Stimulated activated CD4-positive, alpha-beta T cell treated with anti-CD3 and anti-CD28 coated beads, TNF-alpha, amount 100 ng/mL, for 4 hours (primary cell): ENCODE results near the gene DVL1.
"Not testable (repeated sequence)": the region's sequence is repeated elsewhere in the genome, so short reads cannot be mapped to it uniquely, and the experiment has no call there.

Source experiments
- DNase-seq, 3 experiments: peaks; one replicate each; pipeline ENCODE4 v3.0.0-alpha.2; 2020; ENCODE audit warnings: low read depth in 3 of 3

DVL1 gene

DNA sequence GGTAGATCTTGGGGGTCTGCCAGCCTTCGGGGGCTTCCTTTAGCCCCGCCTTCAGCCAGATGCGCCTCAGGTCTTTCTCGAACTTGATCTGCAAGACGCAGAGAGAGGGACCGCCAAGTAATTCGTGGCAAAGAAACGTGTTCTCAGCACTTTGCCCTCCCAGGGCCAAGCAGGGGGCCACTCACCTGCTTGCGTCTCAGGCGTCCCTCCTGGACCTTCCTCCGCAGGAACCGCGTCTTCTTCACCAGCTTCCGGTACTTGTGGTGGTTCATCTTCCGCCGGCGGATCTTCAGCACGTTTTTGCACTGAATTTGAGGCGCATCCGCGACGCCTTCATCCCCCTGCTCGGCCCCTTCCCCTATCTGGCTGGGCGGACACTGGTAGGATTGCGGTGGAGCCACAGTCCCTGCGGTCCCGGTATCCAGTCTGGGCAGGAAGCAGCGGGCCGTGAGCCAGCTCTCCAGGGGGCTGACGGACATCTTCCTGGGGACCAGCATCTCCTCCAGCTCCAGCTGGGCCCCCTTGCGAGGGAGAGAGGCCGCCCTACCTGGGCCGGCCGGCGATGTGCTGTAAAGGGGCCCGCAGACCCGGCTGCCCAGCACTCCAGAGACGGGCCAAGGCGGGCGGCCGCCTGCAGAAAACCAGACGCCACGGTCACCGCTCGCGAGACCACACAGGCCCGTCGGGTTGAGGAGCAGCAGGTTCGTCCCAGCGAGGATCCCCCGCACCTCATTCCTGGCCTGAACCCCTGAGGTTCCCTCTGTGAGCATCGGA is 24.8 kb upstream of the DVL1 start:
- DNase-seq: no peak

DNA sequence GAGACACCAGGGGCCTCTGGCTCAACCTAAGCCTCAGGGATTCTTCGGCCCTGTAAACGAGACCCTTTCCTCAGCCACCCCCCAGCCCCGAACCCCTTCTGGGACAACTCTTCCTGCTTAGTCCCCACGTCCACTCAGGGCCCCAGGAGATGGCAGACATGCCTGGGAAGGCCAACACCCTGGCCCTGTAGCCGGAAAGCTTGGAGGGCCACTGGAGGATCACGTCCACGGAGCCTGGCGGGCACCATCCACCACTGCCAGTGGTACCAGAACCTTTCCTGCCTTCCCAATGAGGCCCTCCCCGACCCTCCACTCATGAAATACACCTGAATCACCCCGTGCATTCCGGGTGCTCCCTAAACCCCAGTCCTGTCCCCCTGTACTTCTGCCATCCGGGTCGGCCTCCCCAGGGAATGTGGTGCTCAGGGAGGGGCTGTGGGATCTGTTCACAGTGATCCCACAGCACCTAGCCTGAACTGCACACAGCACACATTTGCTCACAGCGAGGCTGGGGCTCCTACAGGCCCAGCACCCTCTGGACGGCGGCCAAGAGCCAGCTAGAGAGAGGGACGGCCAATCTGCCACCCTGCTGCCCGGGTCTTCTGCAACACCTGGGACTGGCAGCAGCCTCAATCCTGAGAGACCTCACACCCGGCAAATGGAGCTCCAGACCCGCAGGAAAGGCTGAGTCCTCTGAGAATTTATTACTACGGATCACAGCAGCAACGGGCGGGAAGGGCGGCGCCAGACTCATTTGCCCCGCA is 24.0 kb upstream of the DVL1 start:
- no peak for DNase-seq

GRCh38 chr1:1371746-1372711 is 22.8 kb upstream of the DVL1 start:
- peak; percentile 59 to 66 (median 65) for DNase-seq

DNA sequence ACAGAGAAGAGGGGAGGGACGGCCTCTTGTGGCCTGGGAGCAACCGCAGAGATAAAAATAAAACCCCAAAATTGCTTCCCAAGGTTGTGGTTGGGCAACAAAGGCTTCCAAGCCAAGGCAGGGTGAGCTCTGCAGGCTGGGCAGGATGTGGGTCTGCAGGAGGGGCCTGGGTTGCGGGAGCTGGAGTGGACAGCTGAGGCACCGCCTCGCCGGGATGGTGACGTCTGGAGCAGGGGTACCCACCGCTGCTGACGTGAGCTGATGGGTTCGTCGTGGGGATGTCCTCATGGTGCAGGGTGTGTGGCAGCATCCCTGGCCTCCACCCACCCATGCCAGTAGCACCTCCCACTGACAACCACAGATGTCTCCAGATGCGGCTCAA is 22.1 kb upstream of the DVL1 start:
- DNase-seq: no peak

- DNase-seq: no peak
These were observed 21.6 kb upstream of the DVL1 start for GRCh38 chr1:1370771-1371300.

- DNase-seq: not testable (repeated sequence)
These were observed 20.9 kb upstream of the DVL1 start for GRCh38 chr1:1370094-1370493.

DNA sequence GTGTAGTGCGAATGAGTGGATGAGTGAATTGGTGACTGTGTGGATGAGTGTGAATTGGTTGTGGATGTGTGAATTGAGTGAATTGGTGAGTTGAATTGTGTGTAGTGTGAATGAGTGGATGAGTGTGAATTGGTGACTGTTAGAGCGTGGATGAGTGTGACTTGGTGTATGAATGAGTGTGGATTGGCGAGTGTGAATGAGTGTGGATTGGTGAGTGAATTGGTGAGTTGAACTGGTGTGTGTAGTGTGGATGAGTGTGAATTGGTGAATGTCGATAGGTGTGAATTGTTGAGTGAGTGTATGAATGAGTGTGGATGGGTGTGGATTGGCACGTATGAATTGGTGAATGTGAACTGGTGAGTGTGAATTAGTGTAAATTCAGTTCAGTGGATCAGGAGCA is 18.1 kb upstream of the DVL1 start:
- no peak for DNase-seq

DNA sequence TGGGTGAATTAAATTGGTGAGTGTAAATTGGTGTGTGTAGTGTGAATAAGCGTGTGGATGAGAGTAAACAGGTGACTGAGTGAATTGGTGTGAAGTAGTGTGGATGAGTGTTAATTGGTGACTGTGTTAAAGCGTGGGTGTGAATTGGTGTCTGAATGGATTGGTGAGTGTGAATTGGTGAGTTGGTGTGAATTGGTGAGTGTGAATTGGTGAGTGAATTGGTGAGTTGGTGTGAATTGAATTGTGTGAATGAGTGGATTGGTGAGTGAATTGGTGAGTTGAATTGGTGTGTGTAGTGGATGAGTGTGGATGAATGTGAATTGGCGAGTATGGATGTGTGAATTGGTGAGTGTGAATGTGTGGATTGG is 17.5 kb upstream of the DVL1 start:
- DNase-seq: no peak

- no peak for DNase-seq
These were observed 16.9 kb upstream of the DVL1 start for GRCh38 chr1:1365875-1366698.

GRCh38 chr1:1364266-1364665 is 15.0 kb upstream of the DVL1 start:
- no peak for DNase-seq

DNA sequence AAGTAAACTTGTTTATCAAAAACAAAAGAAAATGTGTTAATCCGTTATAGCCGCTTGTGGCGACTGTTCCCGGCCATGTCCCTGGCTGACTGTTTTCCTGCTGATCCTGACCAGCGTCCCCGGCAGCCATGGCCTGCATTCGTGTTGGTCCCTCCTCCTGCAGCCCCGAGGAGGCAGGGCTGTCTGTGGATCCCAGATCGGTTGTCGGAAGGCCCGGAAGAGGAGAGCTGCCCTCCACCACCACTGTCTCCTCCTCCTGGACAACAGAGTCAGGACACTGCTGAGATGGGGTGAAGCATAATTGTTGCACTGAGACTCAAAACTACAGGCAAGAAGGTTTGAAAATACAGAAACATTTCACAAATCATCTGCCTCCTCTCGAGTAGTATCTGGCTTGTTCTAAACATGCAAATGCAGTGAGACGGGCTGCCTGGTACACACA is 12.8 kb upstream of the DVL1 start:
- DNase-seq: no peak

GRCh38 chr1:1361233-1361981 is 12.2 kb upstream of the DVL1 start:
- DNase-seq: no peak

GRCh38 chr1:1360506-1361169 is 11.4 kb upstream of the DVL1 start:
- DNase-seq: no peak

DNA sequence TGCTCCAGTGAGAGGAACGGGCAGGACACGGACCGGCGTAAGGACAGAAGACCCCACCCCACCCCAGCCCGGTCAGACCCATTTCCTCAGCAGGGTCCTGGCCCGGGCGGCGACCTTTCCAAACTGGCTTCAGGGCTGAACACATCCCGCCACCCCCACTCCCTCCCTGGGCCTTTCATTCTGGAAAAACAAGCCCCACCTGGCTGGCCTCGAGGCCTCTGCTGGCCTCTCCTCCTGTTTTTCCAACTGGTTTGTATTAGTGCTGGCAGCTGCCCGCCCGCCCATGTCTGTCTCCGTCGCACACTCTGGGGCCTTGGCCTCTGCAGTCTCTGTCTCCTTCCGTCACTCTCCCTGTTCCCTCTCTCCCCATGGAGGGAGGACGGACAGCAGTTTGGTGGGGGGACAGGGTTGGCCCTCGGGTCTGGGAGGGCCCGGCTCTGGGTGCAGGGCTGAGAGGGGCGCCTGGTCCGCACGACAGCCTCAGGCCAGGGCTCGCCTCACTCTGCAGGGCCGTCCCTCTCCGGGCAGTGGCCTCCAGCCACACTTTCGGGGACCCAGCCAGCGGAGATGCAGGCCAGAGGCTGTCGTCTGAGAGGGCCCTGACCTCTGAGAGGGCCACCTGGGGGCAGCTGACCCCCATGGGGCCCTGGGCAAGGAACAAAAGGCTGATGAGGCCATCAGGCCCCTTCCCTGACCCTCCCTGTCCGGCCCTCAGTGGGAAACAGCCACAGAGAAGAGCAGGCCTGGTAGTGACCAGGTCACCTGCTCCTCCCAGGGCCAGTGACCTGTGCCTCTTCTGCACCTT is 10.6 kb upstream of the DVL1 start:
- no peak for DNase-seq

DNA sequence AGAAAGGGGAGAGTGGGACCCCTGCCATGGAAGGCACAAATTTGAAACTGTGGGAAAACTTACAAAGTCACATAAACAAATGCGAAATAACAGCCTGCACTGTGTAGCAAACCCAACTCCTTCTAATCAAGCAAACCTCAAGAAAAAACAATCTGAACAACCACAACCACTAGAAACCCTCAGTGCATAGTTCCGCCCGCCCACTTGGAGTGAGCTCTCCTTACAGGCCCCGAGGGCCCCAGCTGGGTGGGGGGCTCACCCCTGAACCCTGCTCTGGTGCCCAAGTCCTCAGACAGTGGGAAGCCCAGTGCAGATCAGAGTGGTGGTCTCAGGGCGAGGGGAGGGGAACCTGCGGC is 10.1 kb upstream of the DVL1 start:
- DNase-seq: no peak

DNA sequence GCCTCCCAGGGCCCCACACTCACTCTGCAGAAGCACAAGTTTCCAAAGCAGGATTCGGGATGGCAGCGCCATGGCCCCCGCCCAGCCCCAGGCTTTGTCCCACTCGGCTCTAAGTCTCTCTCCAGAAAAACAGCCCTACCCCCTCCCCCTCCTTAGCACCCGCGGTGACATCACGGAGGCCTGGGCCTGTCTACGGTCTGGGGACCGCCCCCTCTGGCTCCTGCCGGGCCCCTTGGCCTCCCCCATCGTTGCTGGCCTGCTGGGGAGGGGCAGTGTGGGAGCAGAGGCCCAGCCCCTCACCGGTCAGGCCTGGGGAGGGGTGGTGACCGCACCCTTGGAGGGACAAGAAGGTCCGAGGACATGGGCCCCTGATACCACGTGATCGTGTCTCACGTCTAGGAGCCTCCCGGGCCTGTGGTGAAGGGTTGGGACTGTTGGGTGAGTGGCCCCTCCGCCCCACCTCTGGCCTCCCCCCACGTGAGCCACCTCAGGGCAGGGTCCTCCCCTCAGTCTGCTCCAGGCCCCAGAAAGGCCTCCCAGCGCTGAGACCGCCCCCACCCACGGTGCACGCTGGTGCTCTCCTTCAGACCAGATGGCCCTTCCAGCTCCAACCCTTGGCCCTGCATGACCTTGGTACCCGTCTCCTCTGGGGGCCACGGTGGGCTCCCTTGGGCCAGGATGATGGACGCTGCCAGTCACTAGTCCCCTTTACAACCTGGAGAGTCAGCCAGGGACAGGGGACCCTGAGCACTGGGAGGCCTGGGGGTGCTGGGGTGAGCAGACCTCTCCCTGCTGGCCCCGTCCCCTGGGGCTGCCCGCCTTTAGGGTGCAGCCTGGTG is 9.4 kb upstream of the DVL1 start, which contains the start of gene MXRA8:
Gene MXRA8 (minus strand): TSS at position 123 of the 839 bp plus-strand sequence. CDS start 51 bp downstream, at position 72.
- no peak for DNase-seq

DNA sequence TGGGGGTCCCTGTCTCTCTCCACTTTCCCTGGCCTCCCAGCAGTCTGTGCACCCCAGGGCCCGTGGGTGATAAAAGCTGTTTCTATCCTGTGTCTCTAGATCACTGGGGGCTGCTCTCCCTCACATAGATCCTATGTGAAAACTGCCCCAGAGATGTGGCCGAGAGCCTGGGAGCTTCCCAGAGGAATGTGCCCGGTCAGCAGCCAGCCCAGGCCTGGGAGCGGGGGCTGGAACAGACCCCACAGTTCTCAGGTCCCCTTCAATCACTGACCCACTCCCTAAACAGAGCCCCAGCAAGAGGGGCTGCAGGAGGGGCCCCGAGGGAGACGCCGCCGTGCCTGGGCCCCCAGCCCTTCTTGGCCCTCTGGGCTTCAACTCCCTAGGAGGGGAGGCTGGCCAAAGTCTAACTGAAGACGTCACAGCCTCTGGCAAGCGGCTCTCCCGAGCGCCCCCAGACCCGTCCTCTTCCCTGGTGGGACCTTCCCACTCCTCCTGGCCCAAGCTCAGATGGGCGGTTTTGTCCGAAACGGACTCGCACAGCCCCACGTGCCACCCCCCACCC is 8.7 kb upstream of the DVL1 start:
- no peak for DNase-seq
